GM06990 (cell line): ENCODE measurements around the gene BLM.

Experiments used
- DNase-seq: peaks from one replicate; pipeline ENCODE4 v3.0.0-alpha.2; 2011; ENCODE audit not compliant: insufficient read length; ENCODE audit errors: extremely low read depth
- H3K27me3 ChIP-seq: replicated peaks from 2 replicates; pipeline ENCODE4 v1.6.0; 2011; ENCODE audit warnings: low read length; ENCODE audit not compliant: control insufficient read depth, insufficient read depth
- H3K36me3 ChIP-seq: 2 replicates; pipeline ENCODE4 v1.5.1; 2011; ENCODE audit warnings: low read length; ENCODE audit not compliant: control insufficient read depth, insufficient read depth
- H3K4me3 ChIP-seq: replicated peaks from 2 replicates; pipeline ENCODE4 v1.5.1; 2011; ENCODE audit warnings: low read depth, mild to moderate bottlenecking, control low read depth, low read length
- CTCF ChIP-seq: IDR thresholded peaks from 2 replicates; pipeline ENCODE4 v1.5.1; 2011; ENCODE audit warnings: low read length, control low read depth, mild to moderate bottlenecking, inconsistent platforms; ENCODE audit not compliant: insufficient read depth, poor library complexity, severe bottlenecking

BLM gene

GRCh38 chr15:90743407-90743806 is 26.3 kb downstream of the BLM start:
- no peak for TF ChIP-seq CTCF
- H3K4me3 ChIP-seq = no peak overlapping the region
- no peaks in the 10 kb centered on the region for H3K36me3 ChIP-seq
- no peaks in the 10 kb centered on the region for H3K27me3 ChIP-seq
- DNase-seq = no peak

- Histone ChIP-seq H3K4me3 (no peak overlapping the region), H3K36me3 (no peaks in the 10 kb centered on the region), H3K27me3 (no peaks in the 10 kb centered on the region)
- DNase-seq = no peak
- TF ChIP-seq CTCF = no peak
Measured at GRCh38 chr15:90744759-90745402, 27.7 kb downstream of the BLM start.

- Histone ChIP-seq H3K36me3 (peaks cover 5% of the 10 kb centered on the region), H3K4me3 (peak overlapping the region; percentile 26), H3K27me3 (no peaks in the 10 kb centered on the region)
- TF ChIP-seq CTCF = no peak
- DNase-seq = peak; percentile 36
Measured at GRCh38 chr15:90749754-90750153, 32.6 kb downstream of the BLM start.

GRCh38 chr15:90750186-90750585 is 33.0 kb downstream of the BLM start:
- H3K27me3 ChIP-seq = no peaks in the 10 kb centered on the region
- peak overlapping the region; percentile 26 for H3K4me3 ChIP-seq
- TF ChIP-seq CTCF = no peak
- DNase-seq = peak; percentile 65
- H3K36me3 ChIP-seq = peaks cover 5% of the 10 kb centered on the region

- H3K4me3 ChIP-seq = no peak overlapping the region
- H3K27me3 ChIP-seq = no peaks in the 10 kb centered on the region
- DNase-seq = no peak
- H3K36me3 ChIP-seq = peaks cover 5% of the 10 kb centered on the region
- no peak for TF ChIP-seq CTCF
Measured at GRCh38 chr15:90751300-90751825, 34.2 kb downstream of the BLM start.
